Neural progenitor cell (in vitro differentiated cells): ENCODE measurements around the gene PLXNB1. TPM values are rescaled to one million over a fixed set of nuclear protein-coding genes. Genes with fewer than 3 reads are reported as not detected.

Source experiments
- DNase-seq: peaks from one replicate; pipeline ENCODE4 v3.0.0-alpha.2; 2016; ENCODE audit warnings: low spot score
- H2AFZ ChIP-seq: fragments of 200-600 bp; sonication (generic); replicated peaks from 2 replicates; pipeline ENCODE4 v1.6.1; 2016; ENCODE audit warnings: antibody characterized with exemption
- H3F3A ChIP-seq: fragments of 200-600 bp; sonication (generic); 2 replicates; pipeline ENCODE4 v1.6.1; 2016; ENCODE audit warnings: antibody characterized with exemption, low read depth
- H3K27ac ChIP-seq: fragments of 200-600 bp; sonication (generic); 2 replicates; pipeline ENCODE4 v1.5.1; 2016; ENCODE audit warnings: mild to moderate bottlenecking
- H3K27me3 ChIP-seq: fragments of 200-600 bp; sonication (generic); 2 replicates; pipeline ENCODE4 v1.6.1; 2016; ENCODE audit warnings: mild to moderate bottlenecking, moderate library complexity
- H3K36me3 ChIP-seq: fragments of 200-600 bp; sonication (generic); 2 replicates; pipeline ENCODE4 v1.5.1; 2016
- H3K4me1 ChIP-seq: fragments of 200-600 bp; sonication (generic); 2 replicates; pipeline ENCODE4 v1.6.1; 2016; ENCODE audit warnings: mixed run types
- H3K4me2 ChIP-seq: fragments of 200-600 bp; sonication (generic); 2 replicates; pipeline ENCODE4 v1.6.1; 2016
- H3K4me3 ChIP-seq: fragments of 200-600 bp; sonication (generic); 2 replicates; pipeline ENCODE4 v1.5.1; 2016
- H3K79me2 ChIP-seq: fragments of 200-600 bp; sonication (generic); 2 replicates; pipeline ENCODE4 v1.6.1; 2016; ENCODE audit warnings: low read depth
- H3K9ac ChIP-seq: fragments of 200-600 bp; sonication (generic); 2 replicates; pipeline ENCODE4 v1.6.1; 2016
- H3K9me3 ChIP-seq: fragments of 200-600 bp; sonication (generic); 2 replicates; pipeline ENCODE4 v1.5.1; 2016; ENCODE audit warnings: low read depth
- H4K20me1 ChIP-seq: fragments of 200-600 bp; sonication (generic); 2 replicates; pipeline ENCODE4 v1.6.1; 2016; ENCODE audit warnings: low read depth
- H3K27ac Mint-ChIP-seq: 3 replicates; pipeline ENCODE4 v1.8.0; 2021; ENCODE audit warnings: mixed read lengths
- H3K27me3 Mint-ChIP-seq: 2 replicates; pipeline ENCODE4 v1.8.0; 2022; ENCODE audit warnings: low read depth, mild to moderate bottlenecking, inconsistent platforms, moderate library complexity, mixed read lengths; ENCODE audit not compliant: insufficient read depth
- H3K36me3 Mint-ChIP-seq: 3 replicates; pipeline ENCODE4 v1.8.0; 2021; ENCODE audit warnings: mixed read lengths
- H3K4me1 Mint-ChIP-seq: 3 replicates; pipeline ENCODE4 v1.8.0; 2021; ENCODE audit warnings: mixed read lengths
- H3K4me3 Mint-ChIP-seq: 3 replicates; pipeline ENCODE4 v1.8.0; 2021; ENCODE audit warnings: mild to moderate bottlenecking, moderate library complexity, mixed read lengths
- H3K9me3 Mint-ChIP-seq: 3 replicates; pipeline ENCODE4 v1.8.0; 2020; ENCODE audit warnings: mixed read lengths
- EZH2 ChIP-seq: fragments of 200-600 bp; sonication (generic); IDR thresholded peaks from 2 replicates; pipeline ENCODE4 v1.6.1; 2017; ENCODE audit warnings: antibody characterized with exemption, mild to moderate bottlenecking, moderate library complexity
- EZH2phosphoT487 ChIP-seq: fragments of 200-600 bp; sonication (generic); IDR thresholded peaks from 2 replicates; pipeline ENCODE4 v1.6.1; 2017; ENCODE audit warnings: antibody characterized with exemption
- total RNA-seq: library from RNA; depleted of rRNA; stranded (reverse); fragments of >200 nt; gene quantifications from 2 replicates; pipeline ENCODE4 v1.2.3, GENCODE V29; 2015; ENCODE audit warnings: low replicate concordance
- TF ChIP-seq, protein P1 (sequence below): fragments of 200-600 bp; sonication (generic); IDR thresholded peaks from 2 replicates; pipeline ENCODE4 v1.5.1; 2017; ENCODE audit warnings: antibody characterized with exemption, mild to moderate bottlenecking

PLXNB1 gene
- total RNA-seq, 1 donor from 2014 or later = 53.6 TPM

DNA sequence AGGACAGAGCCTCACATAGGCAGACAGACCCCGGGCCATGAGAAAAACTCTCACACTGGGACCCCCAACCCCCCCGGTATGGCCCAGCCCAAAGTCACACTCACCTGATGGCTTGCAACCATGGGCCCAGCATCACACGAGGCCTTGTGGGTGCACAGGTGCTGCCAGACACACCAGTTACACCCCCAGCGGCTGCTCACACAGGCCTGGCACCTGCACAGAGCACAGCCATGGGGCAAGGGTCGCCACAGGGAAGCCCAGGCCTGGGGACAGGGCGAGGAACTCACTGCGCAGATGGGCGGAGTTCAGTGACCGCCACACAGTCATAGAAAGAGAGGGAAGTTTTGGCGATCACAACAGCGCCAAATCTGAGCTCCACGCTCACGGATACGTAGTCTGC is 9.3 kb downstream of the PLXNB1 start:
- H3K27ac Mint-ChIP-seq = no peak overlapping the region

DNA sequence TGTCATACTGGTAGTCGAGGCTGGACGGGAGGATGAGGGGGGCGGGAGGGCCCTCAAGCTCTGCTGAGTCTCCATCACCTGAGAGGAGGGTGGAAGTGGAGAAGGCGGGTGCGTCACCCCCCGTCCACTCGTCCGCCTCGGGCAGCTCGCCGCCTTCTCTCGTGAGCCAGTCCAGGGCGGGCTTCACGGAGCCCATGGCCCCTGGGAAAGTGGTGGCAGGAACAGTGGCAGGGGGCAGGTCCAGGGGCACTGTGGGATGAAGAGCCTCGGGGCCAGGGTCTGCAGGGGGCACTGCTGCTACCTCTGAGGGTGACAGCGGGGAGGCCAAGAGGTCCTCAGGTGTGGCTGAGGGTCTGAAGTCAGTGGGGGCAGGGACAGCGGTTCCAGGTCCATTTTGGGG is 10.3 kb downstream of the PLXNB1 start:
- Mint-ChIP-seq H3K9me3 (no peaks in the 10 kb centered on the region), H3K4me1 (peaks cover 2% of the 10 kb centered on the region), H3K27me3 (no peaks in the 10 kb centered on the region), H3K27ac (no peak overlapping the region), H3K36me3 (peaks cover 18% of the 10 kb centered on the region), H3K4me3 (no peak overlapping the region)
- H3K27ac ChIP-seq = no peak overlapping the region
- H3K27me3 ChIP-seq = no peaks in the 10 kb centered on the region
- no peaks in the 10 kb centered on the region for H3K9me3 ChIP-seq
- DNase-seq = no peak
- no peak overlapping the region for H3K4me3 ChIP-seq
- peaks cover 32% of the 10 kb centered on the region for H3K79me2 ChIP-seq
- TF ChIP-seq EZH2phosphoT487 = no peak
- TF ChIP-seq, protein P1, sequence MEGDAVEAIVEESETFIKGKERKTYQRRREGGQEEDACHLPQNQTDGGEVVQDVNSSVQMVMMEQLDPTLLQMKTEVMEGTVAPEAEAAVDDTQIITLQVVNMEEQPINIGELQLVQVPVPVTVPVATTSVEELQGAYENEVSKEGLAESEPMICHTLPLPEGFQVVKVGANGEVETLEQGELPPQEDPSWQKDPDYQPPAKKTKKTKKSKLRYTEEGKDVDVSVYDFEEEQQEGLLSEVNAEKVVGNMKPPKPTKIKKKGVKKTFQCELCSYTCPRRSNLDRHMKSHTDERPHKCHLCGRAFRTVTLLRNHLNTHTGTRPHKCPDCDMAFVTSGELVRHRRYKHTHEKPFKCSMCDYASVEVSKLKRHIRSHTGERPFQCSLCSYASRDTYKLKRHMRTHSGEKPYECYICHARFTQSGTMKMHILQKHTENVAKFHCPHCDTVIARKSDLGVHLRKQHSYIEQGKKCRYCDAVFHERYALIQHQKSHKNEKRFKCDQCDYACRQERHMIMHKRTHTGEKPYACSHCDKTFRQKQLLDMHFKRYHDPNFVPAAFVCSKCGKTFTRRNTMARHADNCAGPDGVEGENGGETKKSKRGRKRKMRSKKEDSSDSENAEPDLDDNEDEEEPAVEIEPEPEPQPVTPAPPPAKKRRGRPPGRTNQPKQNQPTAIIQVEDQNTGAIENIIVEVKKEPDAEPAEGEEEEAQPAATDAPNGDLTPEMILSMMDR = no peak
- no peaks in the 10 kb centered on the region for H3K36me3 ChIP-seq
- H3F3A ChIP-seq = no peaks in the 10 kb centered on the region
- no peak overlapping the region for H2AFZ ChIP-seq
- no peaks in the 10 kb centered on the region for H3K4me1 ChIP-seq
- no peak overlapping the region for H3K4me2 ChIP-seq
- H3K9ac ChIP-seq = no peak overlapping the region
- peaks cover 56% of the 10 kb centered on the region for H4K20me1 ChIP-seq

More for the DNA sequence above, 9.3 kb downstream of the PLXNB1 start:
- Histone ChIP-seq H3K9me3 (no peaks in the 10 kb centered on the region), H3K36me3 (no peaks in the 10 kb centered on the region), H3K4me1 (no peaks in the 10 kb centered on the region), H4K20me1 (peaks cover 66% of the 10 kb centered on the region), H3K9ac (no peak overlapping the region), H2AFZ (no peak overlapping the region), H3K27me3 (no peaks in the 10 kb centered on the region), H3K4me2 (no peak overlapping the region), H3F3A (no peaks in the 10 kb centered on the region), H3K79me2 (peaks cover 42% of the 10 kb centered on the region), H3K27ac (no peak overlapping the region), H3K4me3 (no peak overlapping the region)
- Mint-ChIP-seq H3K4me3 (no peak overlapping the region), H3K4me1 (peaks cover 8% of the 10 kb centered on the region), H3K36me3 (peaks cover 11% of the 10 kb centered on the region), H3K9me3 (no peaks in the 10 kb centered on the region), H3K27me3 (no peaks in the 10 kb centered on the region)
- DNase-seq = no peak
- TF ChIP-seq, protein P1 = no peak
- TF ChIP-seq EZH2phosphoT487 = no peak
- no peak for TF ChIP-seq EZH2

DNA sequence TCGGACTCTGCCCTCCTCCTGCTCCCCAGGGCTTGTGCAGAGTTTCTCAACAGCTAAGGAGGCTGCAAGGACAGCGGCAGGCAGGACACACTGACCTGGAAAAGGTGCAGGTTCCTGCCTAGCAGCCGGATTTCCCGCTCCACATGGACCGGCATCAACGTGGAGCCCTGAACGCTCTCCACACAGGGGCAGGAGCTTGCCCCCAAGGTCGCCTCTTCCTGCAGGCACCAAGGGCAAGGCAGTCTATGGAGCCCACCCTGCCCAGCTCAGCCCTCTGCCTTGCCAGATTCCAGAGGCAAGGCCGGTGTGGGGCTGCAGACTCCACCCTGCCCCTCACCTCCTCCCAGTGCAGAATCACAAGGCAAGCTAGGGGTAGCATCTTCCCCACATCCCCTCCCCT is 10.7 kb downstream of the PLXNB1 start:
- no peak overlapping the region for H2AFZ ChIP-seq
- no peaks in the 10 kb centered on the region for H3K4me1 ChIP-seq
- peaks cover 20% of the 10 kb centered on the region for H3K36me3 Mint-ChIP-seq
- H3K27ac ChIP-seq = no peak overlapping the region
- no peaks in the 10 kb centered on the region for H3K9me3 Mint-ChIP-seq
- TF ChIP-seq EZH2phosphoT487 (no peak), EZH2 (no peak)
- TF ChIP-seq, protein P1 = no peak
- no peak overlapping the region for H3K27ac Mint-ChIP-seq
- H3K4me3 ChIP-seq = no peak overlapping the region
- H3K9ac ChIP-seq = no peak overlapping the region
- no peaks in the 10 kb centered on the region for H3K9me3 ChIP-seq
- no peak overlapping the region for H3K4me3 Mint-ChIP-seq
- H3K36me3 ChIP-seq = no peaks in the 10 kb centered on the region
- H3K27me3 Mint-ChIP-seq = no peaks in the 10 kb centered on the region
- H3F3A ChIP-seq = no peaks in the 10 kb centered on the region
- H3K4me2 ChIP-seq = no peak overlapping the region
- peaks cover 27% of the 10 kb centered on the region for H3K79me2 ChIP-seq
- no peaks in the 10 kb centered on the region for H3K4me1 Mint-ChIP-seq
- peaks cover 52% of the 10 kb centered on the region for H4K20me1 ChIP-seq
- no peak for DNase-seq
- no peaks in the 10 kb centered on the region for H3K27me3 ChIP-seq
